Epithelial cell of esophagus (primary cell): ENCODE data around the gene SLC40A1.
A peak's percentile ranks its signal among the peaks of the same experiment; 100 is the strongest.

Source experiments
- DNase-seq: peaks from one replicate; pipeline ENCODE4 v3.0.0; 2010; ENCODE audit warnings: low read depth
- H3K4me3 ChIP-seq: 2 replicates; pipeline ENCODE4 v1.5.1; 2011; ENCODE audit warnings: mild to moderate bottlenecking, low read length, control low read depth
- CTCF ChIP-seq: IDR thresholded peaks from 2 replicates; pipeline ENCODE4 v1.5.1; 2011; ENCODE audit warnings: low read depth, mild to moderate bottlenecking, low read length, control low read depth, inconsistent platforms; ENCODE audit not compliant: insufficient read depth; ENCODE audit errors: missing control alignments

SLC40A1 gene

GRCh38 chr2:189623049-189623448 is 42.5 kb upstream of the SLC40A1 start:
- DNase-seq, result no peak
- H3K4me3 ChIP-seq, result no peak overlapping the region
- no peak for TF ChIP-seq CTCF

GRCh38 chr2:189621781-189622180 is 41.2 kb upstream of the SLC40A1 start:
- TF ChIP-seq CTCF, result no peak
- H3K4me3 ChIP-seq, result no peak overlapping the region
- no peak for DNase-seq

- no peak overlapping the region for H3K4me3 ChIP-seq
- no peak for DNase-seq
- TF ChIP-seq CTCF, result no peak
Observed at GRCh38 chr2:189618197-189618596, 37.6 kb upstream of the SLC40A1 start.

- TF ChIP-seq CTCF, result no peak
- H3K4me3 ChIP-seq, result no peak overlapping the region
- peak; percentile 68 for DNase-seq
Observed at GRCh38 chr2:189614585-189614984, 34.0 kb upstream of the SLC40A1 start.

- no peak overlapping the region for H3K4me3 ChIP-seq
- DNase-seq, result peak; percentile 86
- TF ChIP-seq CTCF, result no peak
Observed at GRCh38 chr2:189613650-189614420, 33.2 kb upstream of the SLC40A1 start.

- H3K4me3 ChIP-seq, result peak overlapping the region; percentile 21
- peak; percentile 89 for DNase-seq
- no peak for TF ChIP-seq CTCF
Observed at GRCh38 chr2:189613077-189613636, 32.6 kb upstream of the SLC40A1 start.

- DNase-seq, result peak; percentile 52
- H3K4me3 ChIP-seq, result no peak overlapping the region
- no peak for TF ChIP-seq CTCF
Observed at GRCh38 chr2:189610700-189611099, 30.1 kb upstream of the SLC40A1 start.
